ENCODE results near the gene PDK2. TPM values are rescaled to one million over a fixed set of nuclear protein-coding genes. Genes with fewer than 3 reads are reported as not detected.

The PDK2 gene
- total RNA-seq, 1 donor from 2014 or later = 44.9 TPM

DNA sequence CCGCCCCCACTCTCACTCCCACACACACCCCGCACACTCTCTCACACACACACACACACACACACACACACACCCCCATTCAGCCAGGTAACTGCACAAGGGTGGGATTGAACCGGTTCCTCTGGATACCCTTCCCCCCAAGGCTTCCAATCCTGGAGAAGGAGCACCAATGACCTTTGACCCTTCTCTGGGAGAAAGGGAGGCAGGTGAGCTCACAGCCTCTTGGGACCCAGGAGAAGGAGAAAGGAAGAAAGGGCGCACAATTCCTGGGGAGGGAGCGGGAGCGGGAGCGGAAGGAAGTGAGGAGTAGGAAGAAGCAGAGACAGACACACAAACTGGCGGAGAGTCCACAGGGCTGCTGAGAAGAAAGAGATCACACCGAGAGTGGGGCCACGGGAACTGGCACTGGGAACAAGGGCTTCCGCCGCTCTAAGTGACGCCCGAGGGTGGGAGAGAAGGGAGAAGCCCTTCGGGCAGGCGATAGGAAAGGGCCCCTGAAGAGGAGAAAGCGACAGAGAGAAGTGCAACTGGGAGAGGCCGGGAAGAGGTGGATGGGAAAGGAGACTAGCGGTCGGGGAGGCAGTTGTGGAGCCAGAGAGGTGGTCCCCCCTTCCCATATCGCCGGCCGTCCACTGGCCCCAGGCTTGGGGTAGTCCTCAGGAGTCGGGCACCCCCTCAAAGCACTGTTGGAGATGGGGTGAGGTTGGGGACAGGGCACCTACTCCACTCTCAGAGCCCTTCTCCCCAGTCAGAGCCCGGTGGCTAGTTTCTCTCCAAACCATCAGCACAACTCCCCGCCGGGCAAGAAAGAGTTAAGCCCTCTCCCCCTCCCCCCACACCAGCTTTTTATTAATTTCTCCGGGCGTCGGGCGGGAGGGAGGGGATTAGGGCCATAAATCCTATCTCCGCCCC lies 33.5 kb downstream of the PDK2 start:
- H3K4me1 Mint-ChIP-seq (ENCODE audit: unreplicated experiment) = peaks cover 21% of the 10 kb centered on the region
- H3K36me3 Mint-ChIP-seq = no peaks in the 10 kb centered on the region
- DNase-seq (ENCODE audit: extremely low spot score, unreplicated experiment) = no peak

DNA sequence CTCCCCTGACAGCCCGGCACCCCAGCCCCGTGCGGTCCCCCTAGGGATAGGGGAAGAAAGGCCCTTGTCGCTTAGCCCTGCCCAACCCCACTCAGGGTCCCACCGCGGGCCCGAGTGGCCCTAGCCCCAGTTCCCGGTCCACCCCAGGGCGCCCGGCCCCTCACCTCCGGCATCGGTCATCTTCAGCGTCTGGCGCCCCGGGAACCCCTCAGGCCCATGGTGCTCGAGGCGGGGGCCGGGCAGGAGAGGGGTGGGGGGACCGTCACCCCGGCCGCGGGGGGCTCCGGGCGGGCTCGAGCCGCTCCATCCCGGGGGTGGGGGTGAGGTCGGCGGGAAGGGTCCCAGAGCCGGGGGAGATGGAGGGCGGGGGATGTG lies 34.2 kb downstream of the PDK2 start:
- H3K27ac Mint-ChIP-seq = no peak overlapping the region

More for the DNA sequence above, 33.5 kb downstream of the PDK2 start:
- Mint-ChIP-seq H3K4me3 (peak overlapping the region; percentile 96), H3K9me3 (no peaks in the 10 kb centered on the region), H3K27ac (peak overlapping the region; percentile 85), H3K27me3 (peaks cover 22% of the 10 kb centered on the region)
- TF ChIP-seq, protein P1, sequence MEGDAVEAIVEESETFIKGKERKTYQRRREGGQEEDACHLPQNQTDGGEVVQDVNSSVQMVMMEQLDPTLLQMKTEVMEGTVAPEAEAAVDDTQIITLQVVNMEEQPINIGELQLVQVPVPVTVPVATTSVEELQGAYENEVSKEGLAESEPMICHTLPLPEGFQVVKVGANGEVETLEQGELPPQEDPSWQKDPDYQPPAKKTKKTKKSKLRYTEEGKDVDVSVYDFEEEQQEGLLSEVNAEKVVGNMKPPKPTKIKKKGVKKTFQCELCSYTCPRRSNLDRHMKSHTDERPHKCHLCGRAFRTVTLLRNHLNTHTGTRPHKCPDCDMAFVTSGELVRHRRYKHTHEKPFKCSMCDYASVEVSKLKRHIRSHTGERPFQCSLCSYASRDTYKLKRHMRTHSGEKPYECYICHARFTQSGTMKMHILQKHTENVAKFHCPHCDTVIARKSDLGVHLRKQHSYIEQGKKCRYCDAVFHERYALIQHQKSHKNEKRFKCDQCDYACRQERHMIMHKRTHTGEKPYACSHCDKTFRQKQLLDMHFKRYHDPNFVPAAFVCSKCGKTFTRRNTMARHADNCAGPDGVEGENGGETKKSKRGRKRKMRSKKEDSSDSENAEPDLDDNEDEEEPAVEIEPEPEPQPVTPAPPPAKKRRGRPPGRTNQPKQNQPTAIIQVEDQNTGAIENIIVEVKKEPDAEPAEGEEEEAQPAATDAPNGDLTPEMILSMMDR (conservative IDR thresholded peaks at IDR 0.05) = no peak

DNA sequence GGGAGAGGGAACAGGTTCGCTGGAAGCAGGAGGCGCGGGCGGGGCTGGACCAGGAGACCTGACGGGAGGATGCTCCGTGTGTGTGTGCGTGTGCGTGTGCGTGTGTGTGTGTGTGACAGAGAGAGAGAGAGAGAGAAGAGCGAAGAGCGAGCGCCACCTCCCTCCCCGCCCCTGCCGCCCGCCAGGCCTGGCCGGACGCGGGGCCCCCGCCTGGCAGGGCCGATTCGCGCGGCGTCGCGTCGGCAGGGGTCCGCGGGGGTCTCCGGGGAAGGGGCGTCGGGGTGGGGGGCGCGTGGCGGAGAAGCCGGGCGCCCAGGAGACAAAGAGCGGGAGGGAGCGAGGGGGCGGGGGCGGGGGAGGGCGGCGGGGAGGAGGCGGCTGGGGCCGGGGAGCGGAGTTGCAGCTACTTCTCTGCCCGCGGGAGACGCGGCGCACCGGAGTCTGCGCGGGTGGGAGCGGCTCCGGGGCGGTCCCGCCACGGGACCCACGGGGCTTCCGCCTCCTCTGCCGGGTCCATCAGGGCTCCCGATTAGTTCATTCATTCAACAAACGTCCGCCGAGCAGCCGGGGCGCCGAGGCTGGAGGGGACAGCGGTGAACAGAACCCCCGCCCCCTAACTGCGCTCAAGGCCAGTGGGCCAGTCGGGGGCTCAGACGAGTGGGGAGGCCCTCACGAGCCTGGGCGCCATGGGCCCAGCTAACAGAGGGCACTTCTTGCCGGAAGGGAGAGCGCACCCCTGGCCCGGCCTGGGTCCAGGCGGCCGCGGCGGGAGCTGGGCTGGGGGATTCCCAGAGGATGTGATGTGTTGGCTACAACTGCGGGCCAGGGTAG lies 34.8 kb downstream of the PDK2 start, which contains the start of gene SAMD14:
Gene SAMD14 (minus strand): TSS at position 433 of the 831 bp plus-strand sequence. CDS start 5,201 bp downstream, outside the sequence.
- TF ChIP-seq, protein P1 (conservative IDR thresholded peaks at IDR 0.05) = no peak
- DNase-seq (ENCODE audit: extremely low spot score, unreplicated experiment) = no peak
- no peaks in the 10 kb centered on the region for H3K9me3 Mint-ChIP-seq
- peak within 1 kb of the TSS; percentile 96 for H3K4me3 Mint-ChIP-seq
- peaks cover 22% of the 10 kb centered on the region for H3K27me3 Mint-ChIP-seq
- H3K4me1 Mint-ChIP-seq (ENCODE audit: unreplicated experiment) = peaks cover 20% of the 10 kb centered on the region
- peak within 1 kb of the TSS; percentile 85 for H3K27ac Mint-ChIP-seq
- no peaks in the 10 kb centered on the region for H3K36me3 Mint-ChIP-seq

More for the DNA sequence above, 34.2 kb downstream of the PDK2 start:
- Mint-ChIP-seq H3K36me3 (no peaks in the 10 kb centered on the region), H3K4me3 (peak overlapping the region; percentile 96), H3K4me1 (ENCODE audit: unreplicated experiment) (peaks cover 20% of the 10 kb centered on the region), H3K27me3 (peaks cover 22% of the 10 kb centered on the region), H3K9me3 (no peaks in the 10 kb centered on the region)
- TF ChIP-seq, protein P1 (conservative IDR thresholded peaks at IDR 0.05) = no peak
- DNase-seq (ENCODE audit: extremely low spot score, unreplicated experiment) = no peak

DNA sequence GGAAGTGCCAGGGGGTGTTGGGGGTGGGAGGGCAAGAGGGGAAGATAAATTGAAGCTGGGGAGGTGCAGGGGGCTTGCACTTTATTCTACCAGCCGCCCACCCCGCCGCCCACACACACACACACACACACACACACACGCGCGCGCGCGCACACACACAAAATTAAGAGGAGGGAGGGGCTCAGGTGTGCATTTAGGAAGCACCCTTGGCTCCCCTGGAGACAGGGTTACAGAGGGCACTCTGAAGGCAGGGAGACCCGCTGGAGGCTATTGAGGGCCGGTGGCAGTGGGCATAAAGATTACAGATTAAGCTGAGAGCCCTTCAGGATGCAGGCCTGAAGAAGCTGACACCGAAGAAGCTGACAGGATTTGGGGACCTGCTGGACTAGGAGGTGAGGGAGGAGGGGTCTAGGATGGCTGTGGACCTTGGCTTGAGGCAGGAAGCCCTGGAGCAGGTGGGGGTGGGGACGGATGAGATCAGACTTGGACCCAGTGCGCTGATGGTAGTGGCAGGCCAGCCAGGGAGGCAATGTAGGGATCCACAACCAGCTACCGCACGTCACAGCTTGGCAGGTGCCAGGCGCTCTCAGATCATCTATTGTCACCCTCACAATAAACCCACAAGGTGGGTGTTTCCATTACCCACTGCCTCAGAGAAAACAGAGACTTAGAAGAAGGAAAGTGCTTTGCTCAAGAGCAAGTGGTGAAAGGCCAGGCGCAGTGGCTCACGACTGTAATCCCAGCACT lies 35.6 kb downstream of the PDK2 start:
- peak overlapping the region; percentile 80 for H3K4me3 Mint-ChIP-seq
- TF ChIP-seq, protein P1 (conservative IDR thresholded peaks at IDR 0.05) = no peak
- peak overlapping the region; percentile 62 for H3K27ac Mint-ChIP-seq
- no peak for DNase-seq (ENCODE audit: extremely low spot score, unreplicated experiment)
- peaks cover 19% of the 10 kb centered on the region for H3K27me3 Mint-ChIP-seq
- H3K9me3 Mint-ChIP-seq = no peaks in the 10 kb centered on the region
- H3K36me3 Mint-ChIP-seq = no peaks in the 10 kb centered on the region
- peaks cover 20% of the 10 kb centered on the region for H3K4me1 Mint-ChIP-seq (ENCODE audit: unreplicated experiment)

Measured in type B pancreatic cell (in vitro differentiated cells).